MM.1S (cell line): ENCODE data around the gene ZNF576.

Experiments
- DNase-seq: peaks from one replicate; pipeline ENCODE4 v3.0.0-alpha.2; 2015
- H2AFZ ChIP-seq: fragments of 300-600 bp; sonication (generic); 2 replicates; pipeline ENCODE4 v1.6.0; 2016; ENCODE audit warnings: antibody characterized with exemption, low read length
- H3F3A ChIP-seq: fragments of 300-600 bp; sonication (generic); 2 replicates; pipeline ENCODE4 v1.6.1; 2016; ENCODE audit warnings: mild to moderate bottlenecking, antibody characterized with exemption, low read length, moderate library complexity, mixed read lengths; ENCODE audit not compliant: insufficient read depth
- H3K27ac ChIP-seq: fragments of 300-600 bp; sonication (generic); 2 replicates; pipeline ENCODE4 v1.5.1; 2016; ENCODE audit warnings: mild to moderate bottlenecking, low read length
- H3K27me3 ChIP-seq: fragments of 300-600 bp; sonication (generic); replicated peaks from 2 replicates; pipeline ENCODE4 v1.6.0; 2016; ENCODE audit warnings: low read length; ENCODE audit not compliant: insufficient read depth
- H3K36me3 ChIP-seq: fragments of 300-600 bp; sonication (generic); replicated peaks from 2 replicates; pipeline ENCODE4 v1.6.1; 2016; ENCODE audit warnings: mild to moderate bottlenecking, low read length, mixed read lengths; ENCODE audit not compliant: insufficient read depth
- H3K4me1 ChIP-seq: fragments of 300-600 bp; sonication (generic); 2 replicates; pipeline ENCODE4 v1.6.1; 2016; ENCODE audit warnings: low read length, mixed read lengths
- H3K4me2 ChIP-seq: fragments of 300-600 bp; sonication (generic); 2 replicates; pipeline ENCODE4 v1.6.0; 2016; ENCODE audit warnings: low read depth, low read length
- H3K4me3 ChIP-seq: fragments of 300-600 bp; sonication (generic); 2 replicates; pipeline ENCODE4 v1.5.1; 2016; ENCODE audit warnings: low read length, mixed read lengths
- H3K79me2 ChIP-seq: fragments of 300-600 bp; sonication (generic); 2 replicates; pipeline ENCODE4 v1.6.1; 2016; ENCODE audit warnings: mixed run types, low read length, mixed read lengths
- H3K9ac ChIP-seq: fragments of 300-600 bp; sonication (generic); 2 replicates; pipeline ENCODE4 v1.6.1; 2016; ENCODE audit warnings: low read length, mixed read lengths
- H3K9me2 ChIP-seq: fragments of 300-600 bp; sonication (generic); replicated peaks from 2 replicates; pipeline ENCODE4 v1.6.1; 2016; ENCODE audit warnings: mild to moderate bottlenecking, low read length, mixed read lengths; ENCODE audit not compliant: insufficient read depth
- H3K9me3 ChIP-seq: fragments of 300-600 bp; sonication (generic); replicated peaks from 2 replicates; pipeline ENCODE4 v1.6.1; 2016; ENCODE audit warnings: mild to moderate bottlenecking, low read length, mixed read lengths; ENCODE audit not compliant: insufficient read depth
- H4K20me1 ChIP-seq: fragments of 300-600 bp; sonication (generic); 2 replicates; pipeline ENCODE4 v1.6.1; 2016; ENCODE audit warnings: mild to moderate bottlenecking, low read length, moderate library complexity, mixed read lengths; ENCODE audit not compliant: insufficient read depth
- CTCF ChIP-seq: fragments of 300-600 bp; sonication (generic); IDR thresholded peaks from 2 replicates; pipeline ENCODE4 v1.5.1; 2016; ENCODE audit warnings: antibody characterized with exemption, low read length, mixed read lengths
- EZH2 ChIP-seq: fragments of 300-600 bp; sonication (generic); optimal IDR thresholded peaks from 2 replicates; pipeline ENCODE3; 2017; ENCODE audit warnings: low read depth, mild to moderate bottlenecking, antibody characterized with exemption, low read length, mixed read lengths
- EZH2phosphoT487 ChIP-seq: fragments of 300-600 bp; sonication (generic); IDR thresholded peaks from 2 replicates; pipeline ENCODE4 v1.6.1; 2018; ENCODE audit warnings: antibody characterized with exemption, low read length

The ZNF576 gene

DNA sequence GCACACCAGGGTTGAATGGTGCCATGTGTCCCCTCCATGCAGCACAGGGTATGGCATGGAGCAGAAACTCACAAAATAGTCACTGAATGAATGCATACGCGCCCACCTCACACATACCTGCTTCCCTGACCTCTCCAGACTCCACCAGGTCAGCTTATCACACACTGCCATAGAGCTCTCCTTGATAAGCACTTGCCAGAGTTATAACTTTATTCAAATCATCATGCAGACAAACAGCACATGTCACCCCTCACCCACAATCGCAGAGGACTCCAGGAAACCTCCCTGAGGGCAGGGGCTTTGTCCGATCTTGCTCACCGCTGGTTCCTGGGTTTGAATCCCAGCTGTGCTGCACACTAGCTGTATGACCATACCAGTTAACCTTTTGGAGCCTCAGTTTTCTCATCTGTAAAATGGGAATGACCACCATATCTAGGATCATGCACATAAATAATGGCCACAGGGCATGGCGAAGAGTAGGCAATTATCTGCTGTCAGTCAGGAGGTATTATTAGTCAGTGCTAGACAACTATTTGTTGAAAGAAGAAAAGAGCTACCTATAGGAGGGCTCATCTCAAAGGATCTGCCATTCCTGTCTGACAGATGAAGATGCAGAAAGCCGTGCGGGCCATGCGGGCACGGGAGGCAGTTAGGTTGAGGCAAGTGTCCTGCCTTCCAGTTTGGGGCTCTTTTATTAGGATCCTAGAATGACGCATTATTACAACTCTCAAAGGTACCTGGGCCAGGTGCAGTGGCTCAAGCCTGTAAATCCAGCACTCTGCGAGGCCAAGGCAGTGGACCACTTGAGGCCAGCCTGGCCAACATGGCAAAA lies 35.0 kb upstream of the ZNF576 start:
- no peak for DNase-seq
- Histone ChIP-seq H3K4me2 (no peak overlapping the region), H4K20me1 (no peaks in the 10 kb centered on the region), H3K9ac (no peak overlapping the region), H3K4me1 (no peaks in the 10 kb centered on the region), H3K36me3 (no peaks in the 10 kb centered on the region), H3K27me3 (no peaks in the 10 kb centered on the region), H3K4me3 (no peak overlapping the region), H3K79me2 (no peaks in the 10 kb centered on the region), H3K27ac (no peak overlapping the region), H3F3A (no peaks in the 10 kb centered on the region), H2AFZ (no peak overlapping the region), H3K9me2 (no peaks in the 10 kb centered on the region), H3K9me3 (no peaks in the 10 kb centered on the region)
- TF ChIP-seq EZH2phosphoT487 (no peak), EZH2 (no peak), CTCF (no peak)

GRCh38 chr19:43562226-43562697 lies 34.1 kb upstream of the ZNF576 start:
- Histone ChIP-seq H3K4me3 (no peak overlapping the region), H3K4me1 (no peaks in the 10 kb centered on the region), H4K20me1 (no peaks in the 10 kb centered on the region), H3K9me2 (no peaks in the 10 kb centered on the region), H3K27ac (no peak overlapping the region), H3K9me3 (no peaks in the 10 kb centered on the region), H3F3A (no peaks in the 10 kb centered on the region), H3K27me3 (no peaks in the 10 kb centered on the region), H3K4me2 (no peak overlapping the region), H3K36me3 (no peaks in the 10 kb centered on the region), H2AFZ (no peak overlapping the region), H3K79me2 (no peaks in the 10 kb centered on the region), H3K9ac (no peak overlapping the region)
- no peak for TF ChIP-seq EZH2
- DNase-seq: no peak

DNA sequence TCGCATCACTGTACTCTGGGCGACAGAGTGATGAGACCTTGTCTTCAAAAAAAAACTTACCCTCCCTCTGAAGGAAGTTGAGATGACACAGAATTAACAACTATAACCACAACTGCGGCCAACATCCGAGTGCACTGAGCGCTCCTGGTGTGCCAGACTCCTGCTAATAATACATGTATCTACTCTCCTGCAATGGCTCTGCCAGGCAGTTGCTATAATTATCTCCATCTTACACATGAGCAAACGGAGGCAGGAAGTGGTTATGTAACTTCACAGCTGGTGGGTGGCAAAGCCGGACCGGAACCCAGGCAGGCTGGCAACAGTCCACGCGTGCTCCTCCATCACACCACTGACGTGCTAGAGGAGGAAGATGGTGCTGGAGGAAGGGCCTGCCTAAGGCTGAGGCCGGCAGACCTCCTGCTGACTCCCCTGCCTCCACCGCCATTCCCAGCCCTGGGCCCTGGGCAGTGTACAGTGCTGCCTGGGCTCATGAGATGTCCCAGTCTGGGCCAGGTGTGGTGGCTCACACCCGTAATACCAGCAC lies 33.6 kb upstream of the ZNF576 start:
- TF ChIP-seq CTCF (no peak), EZH2 (no peak), EZH2phosphoT487 (no peak)
- Histone ChIP-seq H3K4me3 (no peak overlapping the region), H3K9me2 (no peaks in the 10 kb centered on the region), H3K79me2 (no peaks in the 10 kb centered on the region; the same call in 1 of the 2 replicates), H3K27ac (no peak overlapping the region), H3K27me3 (no peaks in the 10 kb centered on the region), H2AFZ (no peak overlapping the region), H4K20me1 (no peaks in the 10 kb centered on the region), H3K9ac (no peak overlapping the region), H3K4me2 (no peak overlapping the region), H3K9me3 (no peaks in the 10 kb centered on the region), H3K36me3 (no peaks in the 10 kb centered on the region), H3F3A (no peaks in the 10 kb centered on the region), H3K4me1 (no peaks in the 10 kb centered on the region)
- no peak for DNase-seq
